RWPE2 (cell line): ENCODE measurements around the gene MAP3K19.

Experiments used
- ATAC-seq: fragments of 200-7000 bp; cut with Tn5 transposase; 3 replicates; pipeline ENCODE4 v1.9.1; 2021; ENCODE audit warnings: low read depth
- DNase-seq: peaks from one replicate; pipeline ENCODE4 v3.0.0-alpha.2; 2020; ENCODE audit warnings: low spot score
- H3K27ac ChIP-seq: fragments of 450-650 bp; 2 replicates; pipeline ENCODE4 v1.5.1; 2017; ENCODE audit warnings: mild to moderate bottlenecking; ENCODE audit not compliant: poor library complexity, severe bottlenecking
- H3K27me3 ChIP-seq: fragments of 250-450 bp; sonication (Bioruptor Pico); 2 replicates; pipeline ENCODE4 v1.5.1; 2021; ENCODE audit warnings: mild to moderate bottlenecking, moderate library complexity; ENCODE audit not compliant: insufficient read depth, poor library complexity, severe bottlenecking
- H3K36me3 ChIP-seq: fragments of 250-450 bp; sonication (Bioruptor Pico); 2 replicates; pipeline ENCODE4 v1.5.1; 2020; ENCODE audit warnings: low read depth, mild to moderate bottlenecking, moderate library complexity
- H3K4me1 ChIP-seq: fragments of 250-450 bp; sonication (Bioruptor Pico); 2 replicates; pipeline ENCODE4 v1.5.1; 2021; ENCODE audit warnings: mild to moderate bottlenecking, moderate library complexity; ENCODE audit not compliant: insufficient read depth, poor library complexity, severe bottlenecking
- H3K4me3 ChIP-seq: fragments of 250-450 bp; sonication (Bioruptor Pico); 2 replicates; pipeline ENCODE4 v1.5.1; 2021; ENCODE audit warnings: mild to moderate bottlenecking, moderate library complexity; ENCODE audit not compliant: severe bottlenecking
- H3K9me3 ChIP-seq: fragments of 250-450 bp; sonication (Bioruptor Pico); 2 replicates; pipeline ENCODE4 v1.5.1; 2021; ENCODE audit warnings: mild to moderate bottlenecking, moderate library complexity; ENCODE audit not compliant: severe bottlenecking
- TF ChIP-seq, protein P1 (sequence below): fragments of 450-650 bp; IDR thresholded peaks from one replicate; pipeline ENCODE4 v1.5.1; 2017; ENCODE audit warnings: mild to moderate bottlenecking, moderate library complexity; ENCODE audit not compliant: poor library complexity, severe bottlenecking

The MAP3K19 gene

GRCh38 chr2:134919341-134920210 is 127.7 kb downstream of the MAP3K19 start:
- Histone ChIP-seq H3K4me1 (peaks cover 16% of the 10 kb centered on the region), H3K4me3 (peak overlapping the region; percentile 80), H3K9me3 (no peaks in the 10 kb centered on the region), H3K27ac (peak overlapping the region; percentile 91), H3K27me3 (no peaks in the 10 kb centered on the region), H3K36me3 (peaks cover 43% of the 10 kb centered on the region)
- no peak for ATAC-seq
- TF ChIP-seq, protein P1, sequence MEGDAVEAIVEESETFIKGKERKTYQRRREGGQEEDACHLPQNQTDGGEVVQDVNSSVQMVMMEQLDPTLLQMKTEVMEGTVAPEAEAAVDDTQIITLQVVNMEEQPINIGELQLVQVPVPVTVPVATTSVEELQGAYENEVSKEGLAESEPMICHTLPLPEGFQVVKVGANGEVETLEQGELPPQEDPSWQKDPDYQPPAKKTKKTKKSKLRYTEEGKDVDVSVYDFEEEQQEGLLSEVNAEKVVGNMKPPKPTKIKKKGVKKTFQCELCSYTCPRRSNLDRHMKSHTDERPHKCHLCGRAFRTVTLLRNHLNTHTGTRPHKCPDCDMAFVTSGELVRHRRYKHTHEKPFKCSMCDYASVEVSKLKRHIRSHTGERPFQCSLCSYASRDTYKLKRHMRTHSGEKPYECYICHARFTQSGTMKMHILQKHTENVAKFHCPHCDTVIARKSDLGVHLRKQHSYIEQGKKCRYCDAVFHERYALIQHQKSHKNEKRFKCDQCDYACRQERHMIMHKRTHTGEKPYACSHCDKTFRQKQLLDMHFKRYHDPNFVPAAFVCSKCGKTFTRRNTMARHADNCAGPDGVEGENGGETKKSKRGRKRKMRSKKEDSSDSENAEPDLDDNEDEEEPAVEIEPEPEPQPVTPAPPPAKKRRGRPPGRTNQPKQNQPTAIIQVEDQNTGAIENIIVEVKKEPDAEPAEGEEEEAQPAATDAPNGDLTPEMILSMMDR = no peak
- no peak for DNase-seq

DNA sequence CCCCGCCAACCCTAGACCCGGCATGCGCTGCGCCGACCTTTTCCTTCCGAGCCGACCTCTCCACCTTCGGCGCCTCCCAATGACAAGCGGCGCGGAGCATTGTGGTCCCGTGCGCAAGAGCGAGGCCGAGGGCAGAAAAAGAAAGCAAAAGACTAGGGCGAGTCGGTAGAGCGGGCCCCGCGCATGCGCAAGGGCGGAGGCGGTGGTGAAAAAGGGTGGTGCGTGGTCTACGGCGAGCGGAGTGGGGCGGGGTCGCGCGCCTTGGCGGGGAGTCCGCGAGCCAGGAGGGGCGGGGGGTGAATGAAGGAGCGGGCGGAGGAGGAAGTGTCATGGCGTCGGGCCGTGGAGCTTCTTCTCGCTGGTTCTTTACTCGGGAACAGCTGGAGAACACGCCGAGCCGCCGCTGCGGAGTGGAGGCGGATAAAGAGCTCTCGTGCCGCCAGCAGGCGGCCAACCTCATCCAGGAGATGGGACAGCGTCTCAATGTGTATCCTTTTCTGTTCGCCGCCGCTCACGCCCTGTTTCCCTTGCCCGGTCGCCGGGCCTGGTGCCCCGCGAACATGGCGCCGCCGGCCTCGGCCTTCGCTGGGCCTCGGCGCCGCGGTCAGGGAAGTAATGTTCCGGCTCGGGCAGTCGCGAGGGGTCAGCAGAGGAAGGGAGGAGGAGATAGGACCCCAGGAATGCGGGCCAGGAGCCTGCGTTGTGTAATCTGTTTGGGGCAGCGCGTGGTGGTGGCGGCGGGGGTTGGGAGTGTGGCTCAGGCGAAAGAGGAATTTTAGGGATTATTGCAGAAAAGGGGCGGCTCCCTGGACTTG is 128.5 kb downstream of the MAP3K19 start, which contains the start of gene CCNT2:
Gene CCNT2, plus strand, starts transcription at position 297 of the 815 bp plus-strand sequence. Its CDS starts 33 bp downstream, at position 330.
- Histone ChIP-seq H3K27me3 (no peaks in the 10 kb centered on the region), H3K4me1 (peaks cover 16% of the 10 kb centered on the region), H3K27ac (peak within 1 kb of the TSS; percentile 91), H3K36me3 (peaks cover 35% of the 10 kb centered on the region), H3K9me3 (no peaks in the 10 kb centered on the region), H3K4me3 (peak within 1 kb of the TSS; percentile 80)
- DNase-seq = peak; percentile 98
- peak; percentile 84 for ATAC-seq
- TF ChIP-seq, protein P1 = no peak

- Histone ChIP-seq H3K9me3 (no peaks in the 10 kb centered on the region), H3K36me3 (peaks cover 28% of the 10 kb centered on the region), H3K27ac (peak overlapping the region; percentile 91), H3K4me1 (peaks cover 16% of the 10 kb centered on the region), H3K27me3 (no peaks in the 10 kb centered on the region), H3K4me3 (peak overlapping the region; percentile 80)
- DNase-seq (no peak), ATAC-seq (peak; percentile 84)
- TF ChIP-seq, protein P1 = peak; percentile 17
Observed at GRCh38 chr2:134917888-134918525, 129.2 kb downstream of the MAP3K19 start.

GRCh38 chr2:134917360-134917865 is 129.8 kb downstream of the MAP3K19 start:
- no peak for DNase-seq
- H3K27me3 ChIP-seq = no peaks in the 10 kb centered on the region
- no peaks in the 10 kb centered on the region for H3K9me3 ChIP-seq
- peak overlapping the region; percentile 91 for H3K27ac ChIP-seq
- TF ChIP-seq, protein P1 = no peak
- H3K4me1 ChIP-seq = peaks cover 16% of the 10 kb centered on the region
- ATAC-seq = no peak
- peak overlapping the region; percentile 80 for H3K4me3 ChIP-seq
- H3K36me3 ChIP-seq = peaks cover 25% of the 10 kb centered on the region
